HepG2 (cell line): Measurements from ENCODE around the gene CERS6. TPM values are rescaled to one million over a fixed set of nuclear protein-coding genes. Genes with fewer than 3 reads are reported as not detected.

Experiments
- ATAC-seq: fragments of 200-7000 bp; cut with Tn5 transposase; 3 replicates; pipeline ENCODE4 v1.9.1; 2020; ENCODE audit warnings: mild to moderate bottlenecking, moderate library complexity
- BruUV-seq: library from RNA; stranded (reverse); fragments of 400-500 nt; replicated peaks from 2 replicates; lab custom pipeline; 2021; lab: Mats Ljungman, UMichigan
- CTCF ChIA-PET: fragments of 300-600 bp; formaldehyde crosslinking; extraction: SDS; loops from one replicate; lab custom pipeline; 2021; ENCODE audit warnings: low total read pairs, inconsistent platforms, low intra/inter-chr PET ratio; lab: Yijun Ruan, JAX
- POLR2A ChIA-PET: fragments of 350-600 bp; sonication (Branson Sonifier 250); formaldehyde crosslinking; loops from one replicate; lab custom pipeline; 2020; ENCODE audit warnings: antibody characterized with exemption, inconsistent platforms; lab: Yijun Ruan, JAX
- DNase-seq: peaks from one replicate; pipeline ENCODE4 v3.0.0-alpha.2; 2015; ENCODE audit warnings: low spot score
- FAIRE-seq: peaks from 3 replicates; lab custom pipeline; 2011; peaks lifted over from hg19 to GRCh38; lab: Jason Lieb, UNC
- H2AFZ ChIP-seq: one replicate; pipeline ENCODE4 v1.6.1; 2011; ENCODE audit warnings: low read length, inconsistent platforms
- H3K27ac ChIP-seq: fragments of 300-600 bp; 3 replicates; pipeline ENCODE4 v1.8.0; 2011; ENCODE audit warnings: mixed run types, mild to moderate bottlenecking, mixed read lengths, low read length, inconsistent platforms; ENCODE audit not compliant: insufficient read depth; ENCODE audit errors: extremely low read length
- H3K27me3 ChIP-seq, 2 experiments: fragments of 200-600 bp in 1 of 2; 2 replicates in 1 of 2; 3 replicates in 1 of 2; pipeline versions ENCODE4 v1.6.0 to v1.8.0; 2011; ENCODE audit warnings: low read length in 2 of 2, mild to moderate bottlenecking in 2 of 2, moderate library complexity in 2 of 2, inconsistent platforms in 1 of 2; ENCODE audit not compliant: insufficient read depth in 2 of 2, control insufficient read depth in 1 of 2
- H3K36me3 ChIP-seq, 2 experiments: fragments of 200-600 bp in 1 of 2; replicated peaks in 1 of 2; 2 replicates in 1 of 2; 3 replicates in 1 of 2; pipeline versions ENCODE4 v1.5.1 to v1.8.0; 2011; ENCODE audit warnings: low read length in 2 of 2, inconsistent platforms in 1 of 2; ENCODE audit not compliant: insufficient read depth in 2 of 2, control insufficient read depth in 1 of 2
- H3K4me1 ChIP-seq: 2 replicates; pipeline ENCODE4 v1.5.1; 2012; ENCODE audit warnings: low read length, inconsistent platforms; ENCODE audit not compliant: insufficient read depth
- H3K4me2 ChIP-seq: 2 replicates; pipeline ENCODE4 v1.6.0; 2011; ENCODE audit warnings: low read depth, low read length, inconsistent platforms
- H3K4me3 ChIP-seq, 3 experiments: fragments of 200-600 bp in 1 of 3; sonication (generic), shearing (Covaris generic) in 1 of 3; replicated peaks in 1 of 3; 2 replicates each; pipeline ENCODE4 v1.5.1; 2011 to 2016; ENCODE audit warnings: low read length in 3 of 3, inconsistent platforms in 2 of 3, low read depth in 2 of 3, mild to moderate bottlenecking in 2 of 3, control low read depth in 1 of 3, mixed read lengths in 1 of 3; ENCODE audit not compliant: insufficient read depth in 1 of 3
- H3K79me2 ChIP-seq: one replicate; pipeline ENCODE4 v1.6.1; 2011; ENCODE audit warnings: low read length, inconsistent platforms; ENCODE audit not compliant: insufficient read depth
- H3K9ac ChIP-seq: 2 replicates; pipeline ENCODE4 v1.6.0; 2011; ENCODE audit warnings: mild to moderate bottlenecking, low read depth, low read length, inconsistent platforms; ENCODE audit not compliant: insufficient read depth
- H3K9me3 ChIP-seq: 2 replicates; pipeline ENCODE4 v1.5.1; 2012; ENCODE audit warnings: mild to moderate bottlenecking, low read length
- H4K20me1 ChIP-seq: 2 replicates; pipeline ENCODE4 v1.6.0; 2011; ENCODE audit warnings: inconsistent platforms, mild to moderate bottlenecking, low read length, moderate library complexity; ENCODE audit not compliant: insufficient read depth
- GFI1 ChIP-seq: sonication (generic); formaldehyde crosslinking; IDR thresholded peaks from 2 replicates; pipeline ENCODE4 v1.5.0; 2020; ENCODE audit warnings: missing genetic modification reagents, mild to moderate bottlenecking, borderline replicate concordance
- HHEX ChIP-seq: IDR thresholded peaks from 2 replicates; pipeline ENCODE4 v1.6.1; 2016; ENCODE audit warnings: control low read depth
- SIX1 ChIP-seq: sonication (generic); formaldehyde crosslinking; IDR thresholded peaks from 2 replicates; pipeline ENCODE4 v1.4.0; 2020; ENCODE audit warnings: missing genetic modification reagents, borderline replicate concordance
- SMC3 ChIP-seq: IDR thresholded peaks from 2 replicates; pipeline ENCODE4 v1.6.1; 2011; ENCODE audit warnings: low read length, improper control_type of control experiment
- ZBTB7A ChIP-seq: sonication (generic); formaldehyde crosslinking; IDR thresholded peaks from 2 replicates; pipeline ENCODE4 v1.8.0; 2022; ENCODE audit warnings: mild to moderate bottlenecking, missing genetic modification reagents
- ZNF530 ChIP-seq: sonication (generic); formaldehyde crosslinking; IDR thresholded peaks from 2 replicates; pipeline ENCODE4 v1.5.0; 2020; ENCODE audit warnings: low read depth, mild to moderate bottlenecking, missing genetic modification reagents
- ZNF569 ChIP-seq: sonication (generic); formaldehyde crosslinking; IDR thresholded peaks from 2 replicates; pipeline ENCODE4 v1.5.0; 2020; ENCODE audit warnings: mild to moderate bottlenecking, missing genetic modification reagents, moderate library complexity, borderline replicate concordance
- ZSCAN31 ChIP-seq: sonication (generic); formaldehyde crosslinking; IDR thresholded peaks from 2 replicates; pipeline ENCODE4 v1.5.0; 2020; ENCODE audit warnings: low read depth, mild to moderate bottlenecking, missing genetic modification reagents
- WGBS: methylation state at CpG from one replicate; pipeline ENCODE4 v1.1.6; 2017; ENCODE audit warnings: low lambda C conversion rate; 5-methylcytosine and 5-hydroxymethylcytosine counted together
- in situ Hi-C: cut with HindIII; loops from 2 replicates; pipeline ENCODE4 v1.10.0; 2017; ENCODE audit warnings: low pct_unique_long_range_greater_than_20kb; ENCODE audit not compliant: extremely low pct_ligation_motif_present
- intact Hi-C: fragments of 100-400 bp; cut with micrococcal nuclease; formaldehyde crosslinking; loops from one replicate; pipeline ENCODE4 v1.10.0; 2022; ENCODE audit not compliant: unreplicated experiment
- polyA plus RNA-seq, 8 experiments: library from polyadenylated mRNA; depleted of rRNA in 3 of 8; stranded (reverse) in 7 of 8; unstranded in 1 of 8; fragments of >200 nt; fragmentation: Illumina TruSeq in 4 of 8; extraction: Trizol in 4 of 8; gene quantifications; 2 replicates each; pipeline versions ENCODE4 v1.2.1 to v1.2.3, GENCODE V29; 2011 to 2016; ENCODE audit warnings: low read depth in 4 of 8, missing spikeins in 1 of 8, mixed read lengths in 1 of 8; ENCODE audit not compliant: insufficient read depth in 1 of 8
- total RNA-seq, 5 experiments: library from RNA; depleted of rRNA; stranded (reverse); fragments of >200 nt; fragmentation: Illumina TruSeq; extraction: Trizol; gene quantifications; 2 replicates each; pipeline ENCODE4 v1.2.3, GENCODE V29; 2016; ENCODE audit warnings: low read depth in 1 of 5
- TF ChIP-seq, protein P1 (sequence below): sonication (generic); formaldehyde crosslinking; IDR thresholded peaks from 2 replicates; pipeline ENCODE4 v1.5.0; 2020; ENCODE audit warnings: mild to moderate bottlenecking, missing genetic modification reagents
- TF ChIP-seq, protein P2 (sequence below): sonication (generic); formaldehyde crosslinking; IDR thresholded peaks from 2 replicates; pipeline ENCODE4 v1.4.0; 2020; ENCODE audit warnings: mild to moderate bottlenecking, low read depth, missing genetic modification reagents
- TF ChIP-seq, protein P3 (sequence below): sonication (generic); formaldehyde crosslinking; IDR thresholded peaks from 2 replicates; pipeline ENCODE4 v1.9.0; 2022; ENCODE audit warnings: missing genetic modification reagents, mild to moderate bottlenecking, borderline replicate concordance
- TF ChIP-seq, protein P4 (sequence below): sonication (generic); formaldehyde crosslinking; IDR thresholded peaks from 2 replicates; pipeline ENCODE4 v1.5.0; 2020; ENCODE audit warnings: mild to moderate bottlenecking, missing genetic modification reagents

CERS6 gene
- total and polyA plus RNA-seq, 2 of the 13 experiments (the other 11 are each of a cell fraction or from before 2014, with no cell fraction given), result 10.1 to 20.3 TPM

DNA sequence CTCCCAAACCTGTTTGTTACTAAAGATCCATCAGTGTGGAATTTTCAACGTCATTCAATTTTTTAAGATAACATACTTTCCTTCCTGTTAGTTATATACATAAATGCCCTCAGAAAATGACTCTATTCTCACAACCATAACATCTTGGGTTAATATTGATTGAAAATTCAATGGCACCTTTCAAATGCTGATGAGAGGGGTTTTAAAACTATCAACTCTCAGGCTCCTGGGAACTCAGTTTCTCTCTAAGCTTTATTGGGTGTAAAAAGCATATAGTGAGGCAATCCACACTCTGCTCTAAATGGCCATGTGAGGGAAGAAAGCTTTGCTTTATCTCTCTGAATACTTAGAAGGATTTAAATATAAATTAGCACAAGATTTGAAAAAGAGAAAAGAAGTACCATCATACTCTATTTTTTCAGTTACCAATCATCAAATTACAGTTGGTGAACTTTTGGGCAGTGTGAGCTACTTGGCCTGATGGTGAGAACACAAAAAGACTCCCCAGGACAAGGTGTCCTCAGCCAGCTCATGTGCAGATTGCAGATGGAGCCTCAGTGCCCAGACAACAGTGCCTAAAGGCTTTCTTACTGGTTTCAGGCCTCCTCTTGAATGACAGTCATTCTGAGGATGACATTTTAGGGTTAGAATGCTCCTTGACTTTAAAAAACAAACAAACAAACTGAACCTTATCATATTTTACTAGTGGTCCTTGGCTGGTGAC lies 24.6 kb upstream of the CERS6 start (continued):
- TF ChIP-seq, protein P1, sequence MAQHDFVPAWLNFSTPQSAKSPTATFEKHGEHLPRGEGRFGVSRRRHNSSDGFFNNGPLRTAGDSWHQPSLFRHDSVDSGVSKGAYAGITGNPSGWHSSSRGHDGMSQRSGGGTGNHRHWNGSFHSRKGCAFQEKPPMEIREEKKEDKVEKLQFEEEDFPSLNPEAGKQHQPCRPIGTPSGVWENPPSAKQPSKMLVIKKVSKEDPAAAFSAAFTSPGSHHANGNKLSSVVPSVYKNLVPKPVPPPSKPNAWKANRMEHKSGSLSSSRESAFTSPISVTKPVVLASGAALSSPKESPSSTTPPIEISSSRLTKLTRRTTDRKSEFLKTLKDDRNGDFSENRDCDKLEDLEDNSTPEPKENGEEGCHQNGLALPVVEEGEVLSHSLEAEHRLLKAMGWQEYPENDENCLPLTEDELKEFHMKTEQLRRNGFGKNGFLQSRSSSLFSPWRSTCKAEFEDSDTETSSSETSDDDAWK (CRISPR knock-in tag), result no peak
- no peak for TF ChIP-seq ZNF530 (CRISPR knock-in tag)
- no peak for TF ChIP-seq ZBTB7A (CRISPR knock-in tag)
- no peak for TF ChIP-seq SIX1 (CRISPR knock-in tag)
- TF ChIP-seq, protein P2, sequence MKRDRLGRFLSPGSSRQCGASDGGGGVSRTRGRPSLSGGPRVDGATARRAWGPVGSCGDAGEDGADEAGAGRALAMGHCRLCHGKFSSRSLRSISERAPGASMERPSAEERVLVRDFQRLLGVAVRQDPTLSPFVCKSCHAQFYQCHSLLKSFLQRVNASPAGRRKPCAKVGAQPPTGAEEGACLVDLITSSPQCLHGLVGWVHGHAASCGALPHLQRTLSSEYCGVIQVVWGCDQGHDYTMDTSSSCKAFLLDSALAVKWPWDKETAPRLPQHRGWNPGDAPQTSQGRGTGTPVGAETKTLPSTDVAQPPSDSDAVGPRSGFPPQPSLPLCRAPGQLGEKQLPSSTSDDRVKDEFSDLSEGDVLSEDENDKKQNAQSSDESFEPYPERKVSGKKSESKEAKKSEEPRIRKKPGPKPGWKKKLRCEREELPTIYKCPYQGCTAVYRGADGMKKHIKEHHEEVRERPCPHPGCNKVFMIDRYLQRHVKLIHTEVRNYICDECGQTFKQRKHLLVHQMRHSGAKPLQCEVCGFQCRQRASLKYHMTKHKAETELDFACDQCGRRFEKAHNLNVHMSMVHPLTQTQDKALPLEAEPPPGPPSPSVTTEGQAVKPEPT (CRISPR knock-in tag), result no peak
- TF ChIP-seq ZNF569, result no peak
- TF ChIP-seq, all 625 proteins: peak for 0

DNA sequence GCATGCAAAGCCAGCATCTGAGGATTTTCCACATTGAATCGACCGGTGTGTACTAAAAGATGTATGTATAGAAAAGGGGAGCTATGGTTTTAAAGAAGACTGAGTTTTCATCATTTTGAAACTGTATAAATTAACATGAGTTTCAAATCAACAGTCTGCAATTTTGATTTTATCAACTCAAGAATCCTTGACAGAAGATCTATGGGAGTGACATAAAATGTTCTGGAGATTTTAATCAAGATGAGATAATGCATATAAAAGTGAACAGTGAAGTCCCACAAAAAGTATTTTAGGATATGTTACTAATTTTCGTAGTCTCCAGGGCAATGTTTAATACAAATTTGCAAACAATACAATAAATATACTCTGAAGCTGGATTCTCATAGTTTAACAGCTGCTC lies 24.0 kb upstream of the CERS6 start:
- Histone ChIP-seq H3K4me2 (no peak overlapping the region), H2AFZ (no peak overlapping the region), H3K36me3 (no peaks in the 10 kb centered on the region), H4K20me1 (no peaks in the 10 kb centered on the region), H3K4me1 (peaks cover 8% of the 10 kb centered on the region; the same call in 1 of the 2 replicates), H3K27ac (no peak overlapping the region), H3K9me3 (no peaks in the 10 kb centered on the region), H3K27me3 (no peaks in the 10 kb centered on the region; a peak in 1 of 5 replicates), H3K79me2 (no peaks in the 10 kb centered on the region), H3K9ac (no peak overlapping the region), H3K4me3 (no peak overlapping the region)
- FAIRE-seq, result no peak
- POLR2A ChIA-PET, result no interaction called here
- 31% methylated on average over 3 of the region's 3 CpGs for WGBS
- ATAC-seq, result no peak
- BruUV-seq, result no TSS peak
- no peak for DNase-seq
- intact Hi-C loops, result no loop called here
- in situ Hi-C loops, result no loop called here
- CTCF ChIA-PET, result no interaction called here
- TF ChIP-seq ZSCAN31 (CRISPR knock-in tag) (no peak), GFI1 (no peak), SMC3 (no peak), HHEX (CRISPR knock-in tag) (no peak)
- TF ChIP-seq, protein P3, sequence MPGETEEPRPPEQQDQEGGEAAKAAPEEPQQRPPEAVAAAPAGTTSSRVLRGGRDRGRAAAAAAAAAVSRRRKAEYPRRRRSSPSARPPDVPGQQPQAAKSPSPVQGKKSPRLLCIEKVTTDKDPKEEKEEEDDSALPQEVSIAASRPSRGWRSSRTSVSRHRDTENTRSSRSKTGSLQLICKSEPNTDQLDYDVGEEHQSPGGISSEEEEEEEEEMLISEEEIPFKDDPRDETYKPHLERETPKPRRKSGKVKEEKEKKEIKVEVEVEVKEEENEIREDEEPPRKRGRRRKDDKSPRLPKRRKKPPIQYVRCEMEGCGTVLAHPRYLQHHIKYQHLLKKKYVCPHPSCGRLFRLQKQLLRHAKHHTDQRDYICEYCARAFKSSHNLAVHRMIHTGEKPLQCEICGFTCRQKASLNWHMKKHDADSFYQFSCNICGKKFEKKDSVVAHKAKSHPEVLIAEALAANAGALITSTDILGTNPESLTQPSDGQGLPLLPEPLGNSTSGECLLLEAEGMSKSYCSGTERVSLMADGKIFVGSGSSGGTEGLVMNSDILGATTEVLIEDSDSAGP (CRISPR knock-in tag), result no peak
- TF ChIP-seq, protein P4, sequence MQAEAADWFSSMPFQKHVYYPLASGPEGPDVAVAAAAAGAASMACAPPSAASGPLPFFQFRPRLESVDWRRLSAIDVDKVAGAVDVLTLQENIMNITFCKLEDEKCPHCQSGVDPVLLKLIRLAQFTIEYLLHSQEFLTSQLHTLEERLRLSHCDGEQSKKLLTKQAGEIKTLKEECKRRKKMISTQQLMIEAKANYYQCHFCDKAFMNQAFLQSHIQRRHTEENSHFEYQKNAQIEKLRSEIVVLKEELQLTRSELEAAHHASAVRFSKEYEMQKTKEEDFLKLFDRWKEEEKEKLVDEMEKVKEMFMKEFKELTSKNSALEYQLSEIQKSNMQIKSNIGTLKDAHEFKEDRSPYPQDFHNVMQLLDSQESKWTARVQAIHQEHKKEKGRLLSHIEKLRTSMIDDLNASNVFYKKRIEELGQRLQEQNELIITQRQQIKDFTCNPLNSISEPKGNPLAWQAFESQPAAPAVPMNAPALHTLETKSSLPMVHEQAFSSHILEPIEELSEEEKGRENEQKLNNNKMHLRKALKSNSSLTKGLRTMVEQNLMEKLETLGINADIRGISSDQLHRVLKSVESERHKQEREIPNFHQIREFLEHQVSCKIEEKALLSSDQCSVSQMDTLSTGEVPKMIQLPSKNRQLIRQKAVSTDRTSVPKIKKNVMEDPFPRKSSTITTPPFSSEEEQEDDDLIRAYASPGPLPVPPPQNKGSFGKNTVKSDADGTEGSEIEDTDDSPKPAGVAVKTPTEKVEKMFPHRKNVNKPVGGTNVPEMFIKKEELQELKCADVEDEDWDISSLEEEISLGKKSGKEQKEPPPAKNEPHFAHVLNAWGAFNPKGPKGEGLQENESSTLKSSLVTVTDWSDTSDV (CRISPR knock-in tag), result no peak
